ENCODE data around the gene ZNF552. TPM values are rescaled to one million over a fixed set of nuclear protein-coding genes. Genes with fewer than 3 reads are reported as not detected.
"Not testable (repeated sequence)": the region's sequence is repeated elsewhere in the genome, so short reads cannot be mapped to it uniquely, and the experiment has no call there.

ZNF552 gene
- total and polyA plus RNA-seq, 12 donors = 1.5 to 6.6 (median 2.7) TPM

- H3K4me3 ChIP-seq = peak overlapping the region; percentile 4 to 63 (median 56)
- intact Hi-C loops (cut with DNase I) = no loop called here
- no peak for ATAC-seq
- no peak for TF ChIP-seq CTCF (IDR thresholded peaks at IDR 0.05)
- DNase-seq = no peak
- no peaks in the 10 kb centered on the region for H3K27me3 ChIP-seq
- WGBS, 2 donors = 24 to 31% methylated on average over 6 of the region's 6 CpGs
- peaks cover 4 to 56% (median 26%) of the 10 kb centered on the region in 9 donors for H3K4me1 ChIP-seq
- peaks cover 0 to 43% (median 6%) of the 10 kb centered on the region in 9 donors for H3K36me3 ChIP-seq
- H3K9me3 ChIP-seq = no peaks in the 10 kb centered on the region
- H3K27ac ChIP-seq = peak overlapping the region in 7 of 10 donors; percentile 57 to 88 (median 65)
These were observed 11.5 kb downstream of the ZNF552 start for GRCh38 chr19:57803265-57803593.

GRCh38 chr19:57802269-57802668 is 12.4 kb downstream of the ZNF552 start:
- peaks cover 0 to 40% (median 0%) of the 10 kb centered on the region in 9 donors for H3K36me3 ChIP-seq
- peak overlapping the region in 1 of 10 donors; percentile 18 for H3K27ac ChIP-seq
- DNase-seq = no peak
- H3K4me1 ChIP-seq = peaks cover 4 to 60% (median 26%) of the 10 kb centered on the region in 9 donors
- ATAC-seq = no peak
- no peaks in the 10 kb centered on the region for H3K27me3 ChIP-seq
- no peak for TF ChIP-seq CTCF (IDR thresholded peaks at IDR 0.05)
- intact Hi-C loops (cut with DNase I) = no loop called here
- no peaks in the 10 kb centered on the region for H3K9me3 ChIP-seq
- 91 to 92% methylated on average over 4 of the region's 4 CpGs for WGBS, 2 donors
- H3K4me3 ChIP-seq = no peak overlapping the region

- Histone ChIP-seq H3K4me1 (peaks cover 4 to 59% (median 26%) of the 10 kb centered on the region in 9 donors), H3K9me3 (no peaks in the 10 kb centered on the region), H3K27me3 (no peaks in the 10 kb centered on the region), H3K36me3 (peaks cover 0 to 39% (median 6%) of the 10 kb centered on the region in 9 donors), H3K27ac (peak overlapping the region in 1 of 10 donors; percentile 86), H3K4me3 (no peak overlapping the region)
- TF ChIP-seq CTCF (IDR thresholded peaks at IDR 0.05) = no peak
- ATAC-seq (no peak), DNase-seq (no peak)
- WGBS, 2 donors = 77 to 86% methylated on average over 5 of the region's 5 CpGs
- intact Hi-C loops (cut with DNase I) = no loop called here
These were observed 14.0 kb downstream of the ZNF552 start for GRCh38 chr19:57800696-57801095.

GRCh38 chr19:57796580-57796979 is 18.1 kb downstream of the ZNF552 start:
- intact Hi-C loops (cut with DNase I); DNase-seq; H3K4me3 ChIP-seq; H3K27ac ChIP-seq; H3K9me3 ChIP-seq; H3K27me3 ChIP-seq: not testable (repeated sequence)
- WGBS, 2 donors = 88 to 100% methylated on average over 1 of the region's 1 CpG
- peak in 1 of 8 donors; percentile 8 for ATAC-seq
- Histone ChIP-seq H3K4me1 (peaks cover 0 to 27% (median 8%) of the 10 kb centered on the region in 9 donors), H3K36me3 (peaks cover 0 to 76% (median 20%) of the 10 kb centered on the region in 9 donors)

GRCh38 chr19:57789288-57789687 is 25.4 kb downstream of the ZNF552 start:
- Histone ChIP-seq H3K36me3 (peaks cover 0 to 92% (median 24%) of the 10 kb centered on the region in 9 donors), H3K27ac (no peak overlapping the region), H3K9me3 (peaks cover 0 to 74% (median 20%) of the 10 kb centered on the region in 11 donors), H3K27me3 (no peaks in the 10 kb centered on the region), H3K4me1 (peaks cover 0 to 19% (median 2%) of the 10 kb centered on the region in 9 donors), H3K4me3 (no peak overlapping the region)
- no peak for TF ChIP-seq CTCF (IDR thresholded peaks at IDR 0.05)
- DNase-seq (no peak), ATAC-seq (no peak)
- 98% methylated on average over 4 of the region's 4 CpGs for WGBS, 2 donors
- intact Hi-C loops (cut with DNase I) = no loop called here
